PC-9 (cell line): Measurements from ENCODE around the gene SETBP1. TPM values are rescaled to one million over a fixed set of nuclear protein-coding genes. Genes with fewer than 3 reads are reported as not detected.

ENCODE experiments used
- BruUV-seq: library from RNA; stranded (reverse); fragments of 400-500 nt; replicated peaks from 2 replicates; lab custom pipeline; 2021; lab: Mats Ljungman, UMichigan
- CTCF ChIA-PET: fragments of 300-600 bp; sonication (Branson Sonifier 250); formaldehyde crosslinking; loops from one replicate; lab custom pipeline; 2022; ENCODE audit warnings: antibody characterized with exemption; lab: Charles Lee
- POLR2A ChIA-PET: fragments of 300-600 bp; sonication (Branson Sonifier 250); formaldehyde crosslinking; loops from one replicate; lab custom pipeline; 2022; ENCODE audit warnings: antibody characterized with exemption; ENCODE audit not compliant: unreplicated experiment; lab: Charles Lee
- DNase-seq, 2 experiments: peaks; one replicate each; pipeline versions ENCODE4 v3.0.0 to v3.0.0-alpha.2; 2015 to 2022; ENCODE audit warnings: mixed read lengths in 1 of 2
- H2AFZ ChIP-seq: fragments of 200-600 bp; sonication (generic); 2 replicates; pipeline ENCODE4 v1.8.1; 2017; ENCODE audit warnings: antibody characterized with exemption
- H3F3A ChIP-seq: fragments of 200-600 bp; sonication (generic); 2 replicates; pipeline ENCODE4 v1.8.1; 2017; ENCODE audit warnings: antibody characterized with exemption, mild to moderate bottlenecking, low read depth; ENCODE audit not compliant: insufficient read depth
- H3K27ac ChIP-seq: fragments of 200-600 bp; sonication (generic); 2 replicates; pipeline ENCODE4 v1.6.1; 2016; ENCODE audit warnings: mixed run types
- H3K27me3 ChIP-seq: fragments of 200-600 bp; sonication (generic); 2 replicates; pipeline ENCODE4 v1.6.1; 2016; ENCODE audit warnings: low read depth, mixed run types; ENCODE audit not compliant: insufficient read depth
- H3K36me3 ChIP-seq: fragments of 200-600 bp; sonication (generic); 2 replicates; pipeline ENCODE4 v1.6.1; 2016; ENCODE audit warnings: low read depth, mixed run types
- H3K4me1 ChIP-seq: fragments of 200-600 bp; sonication (generic); replicated peaks from 2 replicates; pipeline ENCODE4 v1.6.1; 2016; ENCODE audit warnings: mixed run types; ENCODE audit not compliant: insufficient read depth
- H3K4me2 ChIP-seq: fragments of 200-600 bp; sonication (generic); 2 replicates; pipeline ENCODE4 v1.6.1; 2017; ENCODE audit warnings: mixed run types
- H3K4me3 ChIP-seq: fragments of 200-600 bp; sonication (generic); 2 replicates; pipeline ENCODE4 v1.6.1; 2016; ENCODE audit warnings: mixed run types
- H3K79me2 ChIP-seq: fragments of 200-600 bp; sonication (generic); 2 replicates; pipeline ENCODE4 v1.6.1; 2017; ENCODE audit warnings: low read depth, mixed run types
- H3K9me2 ChIP-seq: fragments of 200-600 bp; sonication (generic); 2 replicates; pipeline ENCODE4 v1.8.1; 2017; ENCODE audit warnings: mild to moderate bottlenecking; ENCODE audit not compliant: insufficient read depth
- H3K9me3 ChIP-seq: fragments of 200-600 bp; sonication (generic); 2 replicates; pipeline ENCODE4 v1.8.1; 2016; ENCODE audit warnings: low read depth; ENCODE audit not compliant: insufficient read depth
- H4K20me1 ChIP-seq: fragments of 200-600 bp; sonication (generic); 2 replicates; pipeline ENCODE4 v1.8.1; 2017; ENCODE audit not compliant: insufficient read depth
- EZH2 ChIP-seq: fragments of 200-600 bp; sonication (generic); IDR thresholded peaks from 2 replicates; pipeline ENCODE4 v1.8.0; 2017; ENCODE audit warnings: antibody characterized with exemption, low read depth
- intact Hi-C: fragments of 100-400 bp; cut with micrococcal nuclease; formaldehyde crosslinking; loops from one replicate; pipeline ENCODE4 v1.10.0; 2022; ENCODE audit not compliant: unreplicated experiment
- total RNA-seq: library from RNA; stranded (reverse); gene quantifications from 2 replicates; pipeline ENCODE4 v1.2.3, GENCODE V29; 2021
- TF ChIP-seq, protein P1 (sequence below): fragments of 200-600 bp; sonication (generic); conservative IDR thresholded peaks from 2 replicates; pipeline ENCODE4 v1.6.1; 2017; ENCODE audit warnings: mixed run types, antibody characterized with exemption, mild to moderate bottlenecking, moderate library complexity

The SETBP1 gene
- total RNA-seq, 1 experiment from 2014 or later = 9.0 TPM

GRCh38 chr18:45056926-45057325 lies 376.2 kb downstream of the SETBP1 start:
- Histone ChIP-seq H3K4me3 (no peak overlapping the region), H4K20me1 (no peaks in the 10 kb centered on the region), H3F3A (peaks cover 4% of the 10 kb centered on the region; the same call in 1 of the 2 replicates), H2AFZ (no peak overlapping the region), H3K4me2 (no peak overlapping the region), H3K9me3 (no peaks in the 10 kb centered on the region), H3K79me2 (no peaks in the 10 kb centered on the region), H3K4me1 (peaks cover 7% of the 10 kb centered on the region), H3K27me3 (no peaks in the 10 kb centered on the region), H3K9me2 (no peaks in the 10 kb centered on the region), H3K27ac (no peak overlapping the region), H3K36me3 (no peaks in the 10 kb centered on the region)
- POLR2A ChIA-PET = no interaction called here
- intact Hi-C loops = no loop called here
- TF ChIP-seq, protein P1, sequence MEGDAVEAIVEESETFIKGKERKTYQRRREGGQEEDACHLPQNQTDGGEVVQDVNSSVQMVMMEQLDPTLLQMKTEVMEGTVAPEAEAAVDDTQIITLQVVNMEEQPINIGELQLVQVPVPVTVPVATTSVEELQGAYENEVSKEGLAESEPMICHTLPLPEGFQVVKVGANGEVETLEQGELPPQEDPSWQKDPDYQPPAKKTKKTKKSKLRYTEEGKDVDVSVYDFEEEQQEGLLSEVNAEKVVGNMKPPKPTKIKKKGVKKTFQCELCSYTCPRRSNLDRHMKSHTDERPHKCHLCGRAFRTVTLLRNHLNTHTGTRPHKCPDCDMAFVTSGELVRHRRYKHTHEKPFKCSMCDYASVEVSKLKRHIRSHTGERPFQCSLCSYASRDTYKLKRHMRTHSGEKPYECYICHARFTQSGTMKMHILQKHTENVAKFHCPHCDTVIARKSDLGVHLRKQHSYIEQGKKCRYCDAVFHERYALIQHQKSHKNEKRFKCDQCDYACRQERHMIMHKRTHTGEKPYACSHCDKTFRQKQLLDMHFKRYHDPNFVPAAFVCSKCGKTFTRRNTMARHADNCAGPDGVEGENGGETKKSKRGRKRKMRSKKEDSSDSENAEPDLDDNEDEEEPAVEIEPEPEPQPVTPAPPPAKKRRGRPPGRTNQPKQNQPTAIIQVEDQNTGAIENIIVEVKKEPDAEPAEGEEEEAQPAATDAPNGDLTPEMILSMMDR = no peak
- TF ChIP-seq EZH2 = no peak
- CTCF ChIA-PET = no interaction called here
- DNase-seq = no peak
- no TSS peak for BruUV-seq

- H3K79me2 ChIP-seq = no peaks in the 10 kb centered on the region
- no peak overlapping the region for H3K4me2 ChIP-seq
- no peaks in the 10 kb centered on the region for H4K20me1 ChIP-seq
- no peak overlapping the region for H3K27ac ChIP-seq
- no peak overlapping the region for H2AFZ ChIP-seq
- H3K27me3 ChIP-seq = no peaks in the 10 kb centered on the region
- POLR2A ChIA-PET = no interaction called here
- H3K36me3 ChIP-seq = no peaks in the 10 kb centered on the region
- no peak for TF ChIP-seq EZH2
- TF ChIP-seq, protein P1 = no peak
- no peaks in the 10 kb centered on the region for H3K9me2 ChIP-seq
- no peak for DNase-seq
- intact Hi-C loops = no loop called here
- CTCF ChIA-PET = no interaction called here
- H3F3A ChIP-seq = peaks cover 4% of the 10 kb centered on the region; the same call in 1 of the 2 replicates
- peaks cover 7% of the 10 kb centered on the region for H3K4me1 ChIP-seq
- no TSS peak for BruUV-seq
- H3K4me3 ChIP-seq = no peak overlapping the region
- H3K9me3 ChIP-seq = no peaks in the 10 kb centered on the region
These were observed 377.4 kb downstream of the SETBP1 start for GRCh38 chr18:45057955-45058600.

GRCh38 chr18:45059695-45060094 lies 379.0 kb downstream of the SETBP1 start:
- Histone ChIP-seq H4K20me1 (no peaks in the 10 kb centered on the region), H3K79me2 (no peaks in the 10 kb centered on the region), H3K4me2 (no peak overlapping the region), H3K4me3 (no peak overlapping the region), H3K27ac (no peak overlapping the region), H3F3A (peaks cover 4% of the 10 kb centered on the region; the same call in 1 of the 2 replicates), H3K9me3 (no peaks in the 10 kb centered on the region), H2AFZ (no peak overlapping the region), H3K9me2 (no peaks in the 10 kb centered on the region), H3K36me3 (no peaks in the 10 kb centered on the region), H3K27me3 (no peaks in the 10 kb centered on the region), H3K4me1 (peaks cover 7% of the 10 kb centered on the region)
- intact Hi-C loops = no loop called here
- DNase-seq = peak in 1 of 2 experiments; percentile 56
- ChIA-PET POLR2A (no interaction called here), CTCF (no interaction called here)
- TF ChIP-seq, protein P1 = no peak
- TF ChIP-seq EZH2 = no peak
- BruUV-seq = no TSS peak
